Measurements from ENCODE around the gene TPTE.
"Not testable (repeated sequence)": the region's sequence is repeated elsewhere in the genome, so short reads cannot be mapped to it uniquely, and the experiment has no call there.

DNA sequence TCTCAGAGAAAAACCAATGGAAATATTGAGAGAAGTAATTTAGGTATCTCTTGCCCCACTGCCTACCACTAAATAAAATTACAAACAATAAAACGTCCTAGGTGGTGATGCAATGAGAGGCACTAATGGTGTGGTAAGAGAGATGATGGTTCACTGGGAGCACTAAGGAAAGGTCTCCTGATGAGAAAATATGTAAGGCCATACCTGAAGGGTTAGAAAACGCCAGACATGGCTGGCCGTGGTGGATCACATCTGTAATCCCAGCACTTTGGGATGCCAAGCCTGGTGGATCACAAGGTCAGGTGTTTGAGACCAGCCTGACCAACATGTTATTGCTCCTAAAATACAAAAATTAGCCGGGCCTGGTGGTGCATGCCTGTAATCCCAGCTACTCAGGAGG is 41.5 kb upstream of the TPTE start:
- TF ChIP-seq CTCF (IDR thresholded peaks at IDR 0.05); E2F6 (IDR thresholded peaks at IDR 0.05; ENCODE audit: borderline replicate concordance, low read depth); HEYL (CRISPR knock-in tag; IDR thresholded peaks at IDR 0.05); POLR2A (IDR thresholded peaks at IDR 0.05; ENCODE audit: low read length): not testable (repeated sequence)
- TF ChIP-seq, protein P1, sequence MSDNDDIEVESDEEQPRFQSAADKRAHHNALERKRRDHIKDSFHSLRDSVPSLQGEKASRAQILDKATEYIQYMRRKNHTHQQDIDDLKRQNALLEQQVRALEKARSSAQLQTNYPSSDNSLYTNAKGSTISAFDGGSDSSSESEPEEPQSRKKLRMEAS (IDR thresholded peaks at IDR 0.05): not testable (repeated sequence)
